K562 (cell line): Measurements from ENCODE around the gene EIF2AK2. TPM values are rescaled to one million over a fixed set of nuclear protein-coding genes. Genes with fewer than 3 reads are reported as not detected.

Experiments used
- CBX1 ChIP-seq: sonication (generic); IDR thresholded peaks from 2 replicates; pipeline ENCODE4 v1.6.1; 2016; ENCODE audit warnings: antibody characterized with exemption, low read depth, mild to moderate bottlenecking
- FOXJ2 ChIP-seq: fragments of 200-800 bp; sonication (Bioruptor generic); IDR thresholded peaks from 2 replicates; pipeline ENCODE4 v1.6.1; 2016; ENCODE audit warnings: missing genetic modification characterization, missing compliant biosample characterization
- NR2F6 ChIP-seq: fragments of 450-650 bp; formaldehyde crosslinking; IDR thresholded peaks from 2 replicates; pipeline ENCODE4 v1.4.0; 2020; ENCODE audit warnings: mild to moderate bottlenecking
- SAFB2 ChIP-seq: fragments of 200-400 bp; formaldehyde crosslinking; IDR thresholded peaks from 2 replicates; pipeline ENCODE4 v1.6.1; 2018; ENCODE audit warnings: borderline replicate concordance, low read length, low read depth, moderate library complexity; ENCODE audit not compliant: severe bottlenecking
- polyA plus RNA-seq, 8 experiments: library from polyadenylated mRNA; depleted of rRNA in 4 of 8; stranded (reverse) in 5 of 8; unstranded in 3 of 8; fragments of >200 nt; fragmentation: Nextera tagmentation in 2 of 8; fragmentation: Illumina TruSeq in 1 of 8; extraction: Ambion mirVana in 2 of 8; extraction: Trizol in 1 of 8; gene quantifications; 2 replicates each; pipeline versions ENCODE4 v1.2.1 to v1.2.3, GENCODE V29; 2011 to 2014; ENCODE audit warnings: inconsistent platforms in 1 of 8, missing spikeins in 1 of 8
- total RNA-seq, 7 experiments: library from RNA; depleted of rRNA in 6 of 7; stranded (reverse); fragments of >200 nt in 6 of 7; fragmentation: Illumina TruSeq in 2 of 7; extraction: Trizol in 2 of 7; gene quantifications; 2 replicates each; pipeline versions ENCODE4 v1.2.1 to v1.2.3, GENCODE V29; 2011 to 2021; ENCODE audit warnings: low replicate concordance in 1 of 7
- TF ChIP-seq, protein P1 (sequence below): fragments of 150-350 bp; conservative IDR thresholded peaks from 2 replicates; pipeline ENCODE4 v1.6.1; 2014; ENCODE audit warnings: low read length
- TF ChIP-seq, protein P2 (sequence below), 2 experiments: fragments of 450-650 bp in 1 of 2; sonication (generic) in 1 of 2; formaldehyde crosslinking in 1 of 2; IDR thresholded peaks; 2 replicates each; pipeline versions ENCODE4 v1.7.1 to v1.9.0; 2016 to 2022; ENCODE audit warnings: inconsistent platforms in 1 of 2, mild to moderate bottlenecking in 1 of 2, missing genetic modification reagents in 1 of 2
- TF ChIP-seq, protein P3 (sequence below), 2 experiments: fragments of 450-650 bp in 1 of 2; IDR thresholded peaks; 2 replicates each; pipeline ENCODE4 v1.6.1; 2011 to 2017; ENCODE audit warnings: low read depth in 2 of 2, antibody characterized with exemption in 1 of 2, borderline replicate concordance in 1 of 2, low read length in 1 of 2, mild to moderate bottlenecking in 1 of 2, mixed read lengths in 1 of 2; ENCODE audit not compliant: control insufficient read depth in 1 of 2

Gene EIF2AK2
- total and polyA plus RNA-seq, 9 of the 15 experiments (the other 6 are each of a cell fraction or from before 2014, with no cell fraction given), result 3.8 to 19.5 (median 13.3) TPM

DNA sequence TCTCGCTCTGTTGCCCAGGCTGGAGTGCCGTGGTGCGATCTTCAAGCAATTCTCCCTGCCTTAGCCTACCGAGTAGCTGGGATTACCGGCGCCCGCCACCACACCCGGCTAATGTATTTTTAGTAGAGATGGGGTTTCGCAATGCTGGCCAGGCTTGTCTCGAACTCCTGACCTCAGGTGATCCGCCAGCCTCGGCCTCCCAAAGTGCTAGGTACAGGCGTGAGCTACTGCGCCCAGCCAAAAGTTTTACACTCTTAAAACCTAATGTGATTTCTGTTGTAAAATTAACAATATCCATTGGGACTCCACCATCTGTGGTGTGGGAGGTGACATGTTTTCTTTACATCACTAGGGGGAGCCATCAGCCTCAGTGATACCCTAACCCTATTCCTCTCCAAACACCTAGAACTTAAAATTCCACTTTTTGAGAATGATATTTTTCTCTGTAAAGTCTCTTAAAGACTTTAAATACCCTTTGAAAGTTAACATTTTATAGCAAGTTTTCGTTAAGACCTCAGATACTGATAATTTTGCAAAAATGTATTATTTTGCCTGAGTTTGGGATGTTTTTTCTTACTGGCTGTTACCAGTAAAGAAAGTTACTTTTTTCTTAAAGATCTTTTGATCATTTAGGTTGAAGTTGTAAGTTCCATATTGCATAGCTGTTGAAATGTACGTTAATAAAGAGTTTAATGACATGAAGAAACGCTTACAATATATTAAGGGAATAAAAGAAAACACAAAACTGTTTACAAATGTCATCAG lies 11.6 kb upstream of the EIF2AK2 start (continued):
- TF ChIP-seq CBX1 (no peak), SAFB2 (no peak), FOXJ2 (no peak), NR2F6 (no peak)
- TF ChIP-seq, protein P1, sequence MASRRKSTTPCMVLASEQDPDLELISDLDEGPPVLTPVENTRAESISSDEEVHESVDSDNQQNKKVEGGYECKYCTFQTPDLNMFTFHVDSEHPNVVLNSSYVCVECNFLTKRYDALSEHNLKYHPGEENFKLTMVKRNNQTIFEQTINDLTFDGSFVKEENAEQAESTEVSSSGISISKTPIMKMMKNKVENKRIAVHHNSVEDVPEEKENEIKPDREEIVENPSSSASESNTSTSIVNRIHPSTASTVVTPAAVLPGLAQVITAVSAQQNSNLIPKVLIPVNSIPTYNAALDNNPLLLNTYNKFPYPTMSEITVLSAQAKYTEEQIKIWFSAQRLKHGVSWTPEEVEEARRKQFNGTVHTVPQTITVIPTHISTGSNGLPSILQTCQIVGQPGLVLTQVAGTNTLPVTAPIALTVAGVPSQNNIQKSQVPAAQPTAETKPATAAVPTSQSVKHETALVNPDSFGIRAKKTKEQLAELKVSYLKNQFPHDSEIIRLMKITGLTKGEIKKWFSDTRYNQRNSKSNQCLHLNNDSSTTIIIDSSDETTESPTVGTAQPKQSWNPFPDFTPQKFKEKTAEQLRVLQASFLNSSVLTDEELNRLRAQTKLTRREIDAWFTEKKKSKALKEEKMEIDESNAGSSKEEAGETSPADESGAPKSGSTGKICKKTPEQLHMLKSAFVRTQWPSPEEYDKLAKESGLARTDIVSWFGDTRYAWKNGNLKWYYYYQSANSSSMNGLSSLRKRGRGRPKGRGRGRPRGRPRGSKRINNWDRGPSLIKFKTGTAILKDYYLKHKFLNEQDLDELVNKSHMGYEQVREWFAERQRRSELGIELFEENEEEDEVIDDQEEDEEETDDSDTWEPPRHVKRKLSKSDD, result no peak
- TF ChIP-seq, protein P2, sequence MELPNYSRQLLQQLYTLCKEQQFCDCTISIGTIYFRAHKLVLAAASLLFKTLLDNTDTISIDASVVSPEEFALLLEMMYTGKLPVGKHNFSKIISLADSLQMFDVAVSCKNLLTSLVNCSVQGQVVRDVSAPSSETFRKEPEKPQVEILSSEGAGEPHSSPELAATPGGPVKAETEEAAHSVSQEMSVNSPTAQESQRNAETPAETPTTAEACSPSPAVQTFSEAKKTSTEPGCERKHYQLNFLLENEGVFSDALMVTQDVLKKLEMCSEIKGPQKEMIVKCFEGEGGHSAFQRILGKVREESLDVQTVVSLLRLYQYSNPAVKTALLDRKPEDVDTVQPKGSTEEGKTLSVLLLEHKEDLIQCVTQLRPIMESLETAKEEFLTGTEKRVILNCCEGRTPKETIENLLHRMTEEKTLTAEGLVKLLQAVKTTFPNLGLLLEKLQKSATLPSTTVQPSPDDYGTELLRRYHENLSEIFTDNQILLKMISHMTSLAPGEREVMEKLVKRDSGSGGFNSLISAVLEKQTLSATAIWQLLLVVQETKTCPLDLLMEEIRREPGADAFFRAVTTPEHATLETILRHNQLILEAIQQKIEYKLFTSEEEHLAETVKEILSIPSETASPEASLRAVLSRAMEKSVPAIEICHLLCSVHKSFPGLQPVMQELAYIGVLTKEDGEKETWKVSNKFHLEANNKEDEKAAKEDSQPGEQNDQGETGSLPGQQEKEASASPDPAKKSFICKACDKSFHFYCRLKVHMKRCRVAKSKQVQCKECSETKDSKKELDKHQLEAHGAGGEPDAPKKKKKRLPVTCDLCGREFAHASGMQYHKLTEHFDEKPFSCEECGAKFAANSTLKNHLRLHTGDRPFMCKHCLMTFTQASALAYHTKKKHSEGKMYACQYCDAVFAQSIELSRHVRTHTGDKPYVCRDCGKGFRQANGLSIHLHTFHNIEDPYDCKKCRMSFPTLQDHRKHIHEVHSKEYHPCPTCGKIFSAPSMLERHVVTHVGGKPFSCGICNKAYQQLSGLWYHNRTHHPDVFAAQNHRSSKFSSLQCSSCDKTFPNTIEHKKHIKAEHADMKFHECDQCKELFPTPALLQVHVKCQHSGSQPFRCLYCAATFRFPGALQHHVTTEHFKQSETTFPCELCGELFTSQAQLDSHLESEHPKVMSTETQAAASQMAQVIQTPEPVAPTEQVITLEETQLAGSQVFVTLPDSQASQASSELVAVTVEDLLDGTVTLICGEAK (IDR thresholded peaks at IDR 0.05), result no peak
- TF ChIP-seq, protein P2 (CRISPR knock-in tag; IDR thresholded peaks at IDR 0.05), result no peak
- TF ChIP-seq, protein P3, sequence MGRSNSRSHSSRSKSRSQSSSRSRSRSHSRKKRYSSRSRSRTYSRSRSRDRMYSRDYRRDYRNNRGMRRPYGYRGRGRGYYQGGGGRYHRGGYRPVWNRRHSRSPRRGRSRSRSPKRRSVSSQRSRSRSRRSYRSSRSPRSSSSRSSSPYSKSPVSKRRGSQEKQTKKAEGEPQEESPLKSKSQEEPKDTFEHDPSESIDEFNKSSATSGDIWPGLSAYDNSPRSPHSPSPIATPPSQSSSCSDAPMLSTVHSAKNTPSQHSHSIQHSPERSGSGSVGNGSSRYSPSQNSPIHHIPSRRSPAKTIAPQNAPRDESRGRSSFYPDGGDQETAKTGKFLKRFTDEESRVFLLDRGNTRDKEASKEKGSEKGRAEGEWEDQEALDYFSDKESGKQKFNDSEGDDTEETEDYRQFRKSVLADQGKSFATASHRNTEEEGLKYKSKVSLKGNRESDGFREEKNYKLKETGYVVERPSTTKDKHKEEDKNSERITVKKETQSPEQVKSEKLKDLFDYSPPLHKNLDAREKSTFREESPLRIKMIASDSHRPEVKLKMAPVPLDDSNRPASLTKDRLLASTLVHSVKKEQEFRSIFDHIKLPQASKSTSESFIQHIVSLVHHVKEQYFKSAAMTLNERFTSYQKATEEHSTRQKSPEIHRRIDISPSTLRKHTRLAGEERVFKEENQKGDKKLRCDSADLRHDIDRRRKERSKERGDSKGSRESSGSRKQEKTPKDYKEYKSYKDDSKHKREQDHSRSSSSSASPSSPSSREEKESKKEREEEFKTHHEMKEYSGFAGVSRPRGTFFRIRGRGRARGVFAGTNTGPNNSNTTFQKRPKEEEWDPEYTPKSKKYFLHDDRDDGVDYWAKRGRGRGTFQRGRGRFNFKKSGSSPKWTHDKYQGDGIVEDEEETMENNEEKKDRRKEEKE (IDR thresholded peaks at IDR 0.05; ENCODE audit: borderline replicate concordance in 1 of 2, control insufficient read depth in 1 of 2, low read depth in 2 of 2, low read length in 1 of 2), result no peak
